ENCODE results near the gene MAST3.

- TF ChIP-seq, protein P1, sequence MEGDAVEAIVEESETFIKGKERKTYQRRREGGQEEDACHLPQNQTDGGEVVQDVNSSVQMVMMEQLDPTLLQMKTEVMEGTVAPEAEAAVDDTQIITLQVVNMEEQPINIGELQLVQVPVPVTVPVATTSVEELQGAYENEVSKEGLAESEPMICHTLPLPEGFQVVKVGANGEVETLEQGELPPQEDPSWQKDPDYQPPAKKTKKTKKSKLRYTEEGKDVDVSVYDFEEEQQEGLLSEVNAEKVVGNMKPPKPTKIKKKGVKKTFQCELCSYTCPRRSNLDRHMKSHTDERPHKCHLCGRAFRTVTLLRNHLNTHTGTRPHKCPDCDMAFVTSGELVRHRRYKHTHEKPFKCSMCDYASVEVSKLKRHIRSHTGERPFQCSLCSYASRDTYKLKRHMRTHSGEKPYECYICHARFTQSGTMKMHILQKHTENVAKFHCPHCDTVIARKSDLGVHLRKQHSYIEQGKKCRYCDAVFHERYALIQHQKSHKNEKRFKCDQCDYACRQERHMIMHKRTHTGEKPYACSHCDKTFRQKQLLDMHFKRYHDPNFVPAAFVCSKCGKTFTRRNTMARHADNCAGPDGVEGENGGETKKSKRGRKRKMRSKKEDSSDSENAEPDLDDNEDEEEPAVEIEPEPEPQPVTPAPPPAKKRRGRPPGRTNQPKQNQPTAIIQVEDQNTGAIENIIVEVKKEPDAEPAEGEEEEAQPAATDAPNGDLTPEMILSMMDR (IDR thresholded peaks at IDR 0.05; ENCODE audit: low read depth, low read length), result no peak
- TF ChIP-seq POLR2A (IDR thresholded peaks at IDR 0.05; ENCODE audit: extremely low read depth, insufficient read length), result no peak
- TF ChIP-seq, protein P2, sequence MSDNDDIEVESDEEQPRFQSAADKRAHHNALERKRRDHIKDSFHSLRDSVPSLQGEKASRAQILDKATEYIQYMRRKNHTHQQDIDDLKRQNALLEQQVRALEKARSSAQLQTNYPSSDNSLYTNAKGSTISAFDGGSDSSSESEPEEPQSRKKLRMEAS (IDR thresholded peaks at IDR 0.05; ENCODE audit: low read depth, low read length), result no peak
- TF ChIP-seq MYC (IDR thresholded peaks at IDR 0.05; ENCODE audit: low read depth, low read length), result no peak
Measured at GRCh38 chr19:18069383-18069782, 28.2 kb upstream of the MAST3 start.

Measured in NB4 (cell line).